ENCODE results near the gene OTOL1.

- no peak for TF ChIP-seq CTCF (conservative IDR thresholded peaks at IDR 0.05; ENCODE audit: low read length)
- TF ChIP-seq EZH2phosphoT487 (IDR thresholded peaks at IDR 0.05; ENCODE audit: borderline replicate concordance), result no peak
These were observed 54.0 kb downstream of the OTOL1 start for GRCh38 chr3:161550491-161551195.
